ENCODE measurements around the gene REELD1. TPM values are rescaled to one million over a fixed set of nuclear protein-coding genes. Genes with fewer than 3 reads are reported as not detected.
A peak's percentile ranks its signal among the peaks of the same experiment; 100 is the strongest.

REELD1 gene
- total and polyA plus RNA-seq, 8 donors, result 0.30 to 0.73 TPM; not detected in 6

- H3K4me1 ChIP-seq, result peaks cover 23 to 49% (median 38%) of the 10 kb centered on the region in 4 donors
- TF ChIP-seq POLR2A (IDR thresholded peaks at IDR 0.05) (no peak), EP300 (IDR thresholded peaks at IDR 0.05) (no peak), POLR2AphosphoS5 (IDR thresholded peaks at IDR 0.05) (no peak)
- TF ChIP-seq, protein P1, sequence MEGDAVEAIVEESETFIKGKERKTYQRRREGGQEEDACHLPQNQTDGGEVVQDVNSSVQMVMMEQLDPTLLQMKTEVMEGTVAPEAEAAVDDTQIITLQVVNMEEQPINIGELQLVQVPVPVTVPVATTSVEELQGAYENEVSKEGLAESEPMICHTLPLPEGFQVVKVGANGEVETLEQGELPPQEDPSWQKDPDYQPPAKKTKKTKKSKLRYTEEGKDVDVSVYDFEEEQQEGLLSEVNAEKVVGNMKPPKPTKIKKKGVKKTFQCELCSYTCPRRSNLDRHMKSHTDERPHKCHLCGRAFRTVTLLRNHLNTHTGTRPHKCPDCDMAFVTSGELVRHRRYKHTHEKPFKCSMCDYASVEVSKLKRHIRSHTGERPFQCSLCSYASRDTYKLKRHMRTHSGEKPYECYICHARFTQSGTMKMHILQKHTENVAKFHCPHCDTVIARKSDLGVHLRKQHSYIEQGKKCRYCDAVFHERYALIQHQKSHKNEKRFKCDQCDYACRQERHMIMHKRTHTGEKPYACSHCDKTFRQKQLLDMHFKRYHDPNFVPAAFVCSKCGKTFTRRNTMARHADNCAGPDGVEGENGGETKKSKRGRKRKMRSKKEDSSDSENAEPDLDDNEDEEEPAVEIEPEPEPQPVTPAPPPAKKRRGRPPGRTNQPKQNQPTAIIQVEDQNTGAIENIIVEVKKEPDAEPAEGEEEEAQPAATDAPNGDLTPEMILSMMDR (IDR thresholded peaks at IDR 0.05), result no peak
- 79 to 89% (median 88%) methylated on average over 6 of the region's 6 CpGs for WGBS, 5 donors
- no peak for DNase-seq
- H3K27ac ChIP-seq, result no peak overlapping the region
- H3K9me3 ChIP-seq, result no peaks in the 10 kb centered on the region
- no peaks in the 10 kb centered on the region for H3K36me3 ChIP-seq
- no peak overlapping the region for H3K4me3 ChIP-seq
- no peaks in the 10 kb centered on the region for H3K27me3 ChIP-seq
- intact Hi-C loops (cut with DNase I; ENCODE audit: low total_unique reads), result no loop called here
These were observed 32.0 kb downstream of the REELD1 start for GRCh38 chr4:146246381-146246780.

DNA sequence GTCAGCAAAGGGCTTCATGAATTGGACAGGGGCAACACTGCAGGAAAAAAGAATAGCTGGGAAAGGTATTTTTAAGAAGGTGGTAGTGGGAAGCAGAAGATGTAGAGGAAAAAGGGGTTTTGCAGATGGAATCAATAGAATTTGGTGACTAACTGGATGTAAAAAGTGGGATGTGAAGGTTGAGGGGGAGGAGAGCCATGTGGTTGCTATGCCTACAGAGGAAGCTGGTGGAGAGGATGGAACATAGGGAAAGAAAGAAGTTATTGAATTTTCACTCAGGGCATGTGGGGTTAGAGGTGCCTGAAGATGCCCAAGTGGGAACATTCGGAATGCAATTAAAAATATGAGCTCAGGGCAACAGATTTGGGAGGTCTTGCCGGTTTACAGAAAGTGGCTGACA is 33.0 kb downstream of the REELD1 start:
- Histone ChIP-seq H3K4me3 (no peak overlapping the region), H3K4me1 (peaks cover 13 to 42% (median 28%) of the 10 kb centered on the region in 4 donors), H3K27me3 (no peaks in the 10 kb centered on the region), H3K9me3 (no peaks in the 10 kb centered on the region), H3K36me3 (no peaks in the 10 kb centered on the region), H3K27ac (no peak overlapping the region)
- 45 to 72% (median 62%) methylated on average over 2 of the region's 2 CpGs for WGBS, 5 donors
- intact Hi-C loops (cut with DNase I; ENCODE audit: low total_unique reads), result no loop called here
- DNase-seq, result no peak
- TF ChIP-seq, protein P1 (IDR thresholded peaks at IDR 0.05), result no peak
- TF ChIP-seq POLR2AphosphoS5 (IDR thresholded peaks at IDR 0.05), result no peak
- no peak for TF ChIP-seq POLR2A (IDR thresholded peaks at IDR 0.05)
- TF ChIP-seq EP300 (IDR thresholded peaks at IDR 0.05), result no peak

DNA sequence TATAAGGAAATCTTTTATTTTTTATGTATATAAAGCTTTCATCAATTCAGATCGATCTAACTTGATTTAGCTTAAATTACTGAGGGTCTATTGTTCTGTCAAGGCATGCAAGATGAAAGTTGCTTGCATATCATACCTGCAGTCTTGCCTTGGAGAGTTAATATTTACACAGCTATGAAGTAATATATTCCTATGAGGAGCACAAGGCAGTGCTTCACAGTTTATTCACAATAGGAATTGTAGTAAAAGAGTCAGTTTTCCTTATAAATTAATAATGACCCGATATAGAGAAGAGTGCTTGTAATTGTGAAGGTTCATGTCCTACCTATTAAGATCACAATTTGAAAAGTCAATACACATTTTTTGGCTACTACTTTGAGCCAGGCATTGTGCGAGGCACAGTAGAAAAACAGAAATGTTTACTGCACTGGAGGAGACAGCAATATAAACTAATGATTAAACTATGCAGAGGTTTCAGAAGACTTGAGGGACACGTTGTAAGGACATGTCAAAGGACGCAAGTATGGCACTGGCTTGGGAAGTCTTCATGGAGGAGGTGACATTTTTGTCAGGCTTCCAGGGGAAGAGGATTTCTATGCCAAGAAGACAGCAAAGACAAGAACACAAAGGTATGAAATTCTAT is 38.8 kb downstream of the REELD1 start:
- no peaks in the 10 kb centered on the region for H3K9me3 ChIP-seq
- no peaks in the 10 kb centered on the region for H3K27me3 ChIP-seq
- H3K36me3 ChIP-seq, result peaks cover 0 to 17% (median 11%) of the 10 kb centered on the region in 4 donors
- peaks cover 0 to 22% (median 2%) of the 10 kb centered on the region in 4 donors for H3K4me1 ChIP-seq
- no peak overlapping the region for H3K27ac ChIP-seq
- no peak overlapping the region for H3K4me3 ChIP-seq
- TF ChIP-seq POLR2AphosphoS5 (IDR thresholded peaks at IDR 0.05) (no peak), EP300 (IDR thresholded peaks at IDR 0.05) (no peak)
- WGBS, 5 donors, result 44 to 65% (median 51%) methylated on average over 5 of the region's 5 CpGs
- intact Hi-C loops (cut with DNase I; ENCODE audit: low total_unique reads), result no loop called here
- DNase-seq, result peak in 1 of 2 donors; percentile 31

DNA sequence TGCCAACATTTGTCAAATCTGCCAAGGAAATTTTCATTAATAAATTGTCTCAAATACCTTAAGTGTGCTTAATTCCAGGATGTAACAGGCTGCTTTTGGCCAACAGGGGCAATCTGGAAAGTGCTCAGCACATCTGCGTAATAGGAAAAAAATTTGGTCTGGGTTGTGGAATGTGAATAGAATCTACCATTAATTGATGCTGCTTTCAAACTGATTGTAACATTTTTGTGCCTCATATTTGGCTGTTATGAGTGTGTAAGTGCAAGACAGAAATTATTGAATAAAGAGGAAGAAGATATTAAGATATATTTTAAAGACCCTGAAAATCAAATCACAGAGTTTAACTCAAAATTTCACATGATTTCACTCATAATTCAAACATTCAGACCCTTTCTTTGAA is 41.1 kb downstream of the REELD1 start:
- peaks cover 0 to 25% (median 2%) of the 10 kb centered on the region in 4 donors for H3K4me1 ChIP-seq
- H3K27me3 ChIP-seq, result no peaks in the 10 kb centered on the region
- intact Hi-C loops (cut with DNase I; ENCODE audit: low total_unique reads), result no loop called here
- no peak overlapping the region for H3K27ac ChIP-seq
- 86 to 98% (median 89%) methylated on average over 1 of the region's 1 CpG for whole genome bisulfite sequencing, 5 donors
- H3K4me3 ChIP-seq, result no peak overlapping the region
- DNase-seq, result no peak
- no peak for TF ChIP-seq POLR2A (IDR thresholded peaks at IDR 0.05)
- TF ChIP-seq POLR2AphosphoS5 (IDR thresholded peaks at IDR 0.05), result no peak
- no peak for TF ChIP-seq EP300 (IDR thresholded peaks at IDR 0.05)
- TF ChIP-seq, protein P1 (IDR thresholded peaks at IDR 0.05), result no peak
- peaks cover 0 to 22% (median 14%) of the 10 kb centered on the region in 4 donors for H3K36me3 ChIP-seq
- no peaks in the 10 kb centered on the region for H3K9me3 ChIP-seq

DNA sequence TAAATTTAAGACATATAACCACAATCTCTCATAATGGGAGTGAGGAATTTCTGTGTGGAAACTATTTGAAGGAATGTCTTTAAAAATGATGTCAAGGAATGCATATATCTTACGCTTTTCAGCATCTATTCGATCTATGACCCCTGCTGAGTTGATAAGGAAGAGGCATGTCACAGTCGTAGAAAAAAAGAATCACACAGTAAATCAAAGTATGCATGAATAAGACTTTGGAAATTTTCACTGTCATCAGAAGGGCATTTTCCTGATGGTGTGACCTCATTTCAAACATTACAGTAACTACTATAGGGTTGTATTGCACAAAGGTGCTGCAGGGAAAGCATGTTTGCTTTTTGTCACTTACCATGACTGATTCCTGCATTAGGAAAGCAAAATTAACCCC is 41.5 kb downstream of the REELD1 start:
- H3K4me3 ChIP-seq, result no peak overlapping the region
- H3K4me1 ChIP-seq, result peaks cover 0 to 29% (median 3%) of the 10 kb centered on the region in 4 donors
- DNase-seq, result no peak
- no peak for TF ChIP-seq POLR2AphosphoS5 (IDR thresholded peaks at IDR 0.05)
- TF ChIP-seq EP300 (IDR thresholded peaks at IDR 0.05), result no peak
- TF ChIP-seq, protein P1 (IDR thresholded peaks at IDR 0.05), result no peak
- TF ChIP-seq POLR2A (IDR thresholded peaks at IDR 0.05), result no peak
- peaks cover 0 to 22% (median 14%) of the 10 kb centered on the region in 4 donors for H3K36me3 ChIP-seq
- 59 to 69% (median 61%) methylated on average over 3 of the region's 3 CpGs for WGBS, 5 donors
- peak overlapping the region in 2 of 5 donors; percentile 9 to 17 for H3K27ac ChIP-seq
- intact Hi-C loops (cut with DNase I; ENCODE audit: low total_unique reads), result no loop called here
- H3K9me3 ChIP-seq, result no peaks in the 10 kb centered on the region
- no peaks in the 10 kb centered on the region for H3K27me3 ChIP-seq

Measured in stomach (tissue), 9 donors.